Limb (tissue), 2 donors: ENCODE results near the gene ALCAM.
A peak's percentile ranks its signal among the peaks of the same experiment; 100 is the strongest.

ENCODE experiments used
- DNase-seq, 2 donors: peaks; one replicate each; pipeline ENCODE4 v3.0.0-alpha.2; 2016; ENCODE audit errors: extremely low spot score in 2 of 2

ALCAM gene

DNA sequence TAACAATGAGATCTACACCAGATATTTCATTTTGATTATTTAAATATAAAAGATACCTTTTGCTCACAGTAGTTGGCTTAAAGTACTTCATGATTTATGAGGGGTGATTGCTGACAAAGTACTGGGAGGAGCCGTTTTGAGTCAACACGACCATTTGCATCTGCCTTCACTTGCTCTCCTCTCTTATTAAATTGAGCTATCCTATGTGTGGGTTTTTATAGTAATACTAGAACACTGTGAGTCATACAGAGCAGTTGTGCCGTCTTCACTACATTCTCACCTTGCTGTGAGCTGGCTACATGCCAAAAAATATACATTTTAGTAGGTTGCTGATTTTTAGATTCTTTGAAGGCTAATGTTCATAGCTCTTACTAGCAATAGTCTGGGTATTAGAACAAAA lies 161.2 kb downstream of the ALCAM start:
- no peak for DNase-seq

DNA sequence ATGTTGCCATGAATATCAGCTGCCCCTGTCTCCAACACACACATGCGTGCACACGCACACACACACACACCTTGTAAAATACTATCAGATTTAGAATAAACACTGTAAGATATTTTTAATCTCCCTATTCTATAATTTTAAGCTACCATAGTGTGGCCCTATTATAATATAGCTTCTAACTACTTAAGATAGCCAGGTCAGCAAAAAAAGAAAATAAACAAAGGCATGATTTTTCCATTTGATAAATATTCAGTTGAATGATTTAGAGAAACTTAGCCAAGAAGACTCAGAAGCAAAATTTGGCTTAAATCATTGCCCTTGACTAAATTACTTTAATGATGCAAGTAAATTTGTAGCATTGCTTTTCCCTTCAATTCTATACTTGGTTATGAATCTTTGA lies 162.2 kb downstream of the ALCAM start:
- no peak for DNase-seq

DNA sequence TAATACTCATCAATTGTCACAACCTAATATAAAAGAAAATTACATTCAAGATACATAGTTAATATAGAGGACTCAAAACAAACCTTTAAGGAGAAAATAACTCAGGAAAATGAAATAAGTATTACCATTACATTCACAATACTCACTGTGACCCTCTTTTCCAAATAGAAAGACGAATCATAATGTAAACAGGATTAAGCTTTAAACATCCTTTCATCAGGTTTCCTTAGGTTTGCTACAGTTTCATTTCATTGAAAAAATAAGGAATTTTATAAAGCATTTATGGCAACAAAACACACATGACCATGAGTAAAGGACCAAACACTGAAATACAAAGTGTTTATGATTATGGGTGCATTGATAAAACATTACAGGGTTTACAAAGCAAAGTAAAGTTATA lies 162.7 kb downstream of the ALCAM start:
- no peak for DNase-seq

DNA sequence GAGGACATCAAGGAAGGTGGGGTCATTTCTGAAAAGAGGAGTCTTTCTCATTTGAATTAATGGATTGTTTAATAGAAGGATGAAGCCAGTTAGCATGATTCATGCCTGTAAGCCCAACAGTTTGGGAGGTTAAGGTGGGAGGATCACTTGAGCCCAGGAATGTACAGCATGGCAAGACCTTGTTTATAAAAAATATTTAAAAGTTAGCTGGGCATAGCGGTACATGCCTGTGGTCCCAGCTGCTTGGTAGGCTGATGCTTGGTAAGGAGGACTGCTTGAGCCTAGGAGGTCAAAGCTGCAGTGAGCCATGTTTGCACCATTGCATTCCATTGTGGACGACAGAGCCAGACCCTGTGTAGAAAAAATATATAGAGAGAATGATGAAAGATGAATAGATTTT lies 165.5 kb downstream of the ALCAM start:
- DNase-seq = no peak

DNA sequence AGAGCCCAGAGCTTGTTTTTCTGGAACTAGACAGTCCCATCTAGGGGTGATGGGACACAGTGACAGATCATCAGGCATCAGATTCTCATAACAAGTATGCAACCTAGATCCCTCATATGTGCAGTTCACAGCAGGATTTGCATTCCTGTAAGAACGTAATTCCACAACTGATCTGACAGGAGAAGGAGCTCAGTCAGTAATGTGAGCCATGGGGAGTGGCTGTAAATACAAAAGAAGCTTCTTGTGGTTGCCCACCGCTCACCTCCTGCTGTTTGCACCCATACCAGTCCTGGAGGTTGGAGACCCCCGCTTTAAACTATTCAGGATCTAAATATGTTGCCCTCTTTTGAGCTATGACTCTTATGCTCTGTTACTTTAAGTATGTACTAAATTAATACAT lies 167.3 kb downstream of the ALCAM start:
- DNase-seq = no peak

DNA sequence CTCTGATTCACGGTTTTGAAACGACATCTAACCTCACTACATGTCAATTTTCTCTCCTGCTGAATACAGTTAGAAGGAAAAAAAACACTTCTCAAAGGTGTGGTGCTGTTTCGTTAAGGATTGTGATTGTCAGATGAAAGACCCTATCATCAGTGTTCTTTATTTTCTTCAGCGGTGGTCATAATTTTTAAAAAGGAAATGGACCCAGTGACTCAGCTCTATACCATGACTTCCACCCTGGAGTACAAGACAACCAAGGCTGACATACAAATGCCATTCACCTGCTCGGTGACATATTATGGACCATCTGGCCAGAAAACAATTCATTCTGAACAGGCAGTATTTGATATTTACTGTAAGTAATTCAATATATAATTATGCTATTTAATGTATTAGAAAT lies 167.8 kb downstream of the ALCAM start:
- DNase-seq = no peak

DNA sequence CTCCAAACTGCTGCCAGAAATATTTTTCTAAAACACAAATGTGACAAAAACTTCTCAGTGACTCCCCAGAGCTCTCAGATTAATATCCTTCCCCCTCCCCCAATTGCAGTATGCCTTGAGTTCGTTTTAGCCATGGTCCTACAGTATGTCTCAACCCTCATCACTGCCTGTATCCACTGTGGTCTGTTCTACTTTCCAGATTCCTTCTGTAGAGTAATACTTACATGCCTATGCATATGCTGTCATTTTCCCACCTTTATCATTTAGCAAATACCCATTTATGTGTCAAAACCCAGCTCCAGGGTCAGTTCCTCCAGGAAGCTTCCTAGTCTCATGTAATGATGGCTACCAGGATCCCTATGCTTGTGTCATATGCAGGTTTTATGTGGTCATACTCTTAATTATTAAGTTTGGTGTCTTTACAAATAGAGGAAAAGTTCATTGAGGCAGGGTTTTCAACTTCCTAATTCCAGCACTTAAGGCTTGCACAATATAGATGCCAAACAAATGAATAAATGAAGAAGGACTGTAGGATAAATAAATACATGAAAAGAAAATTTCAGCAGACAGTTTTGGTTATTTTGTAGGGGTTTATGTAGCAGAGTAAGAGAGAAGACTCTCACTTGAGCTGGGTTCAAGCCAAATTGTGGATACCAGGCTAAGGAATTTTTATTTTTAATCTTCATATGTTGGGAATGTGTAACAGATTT lies 170.8 kb downstream of the ALCAM start:
- DNase-seq = no peak

DNA sequence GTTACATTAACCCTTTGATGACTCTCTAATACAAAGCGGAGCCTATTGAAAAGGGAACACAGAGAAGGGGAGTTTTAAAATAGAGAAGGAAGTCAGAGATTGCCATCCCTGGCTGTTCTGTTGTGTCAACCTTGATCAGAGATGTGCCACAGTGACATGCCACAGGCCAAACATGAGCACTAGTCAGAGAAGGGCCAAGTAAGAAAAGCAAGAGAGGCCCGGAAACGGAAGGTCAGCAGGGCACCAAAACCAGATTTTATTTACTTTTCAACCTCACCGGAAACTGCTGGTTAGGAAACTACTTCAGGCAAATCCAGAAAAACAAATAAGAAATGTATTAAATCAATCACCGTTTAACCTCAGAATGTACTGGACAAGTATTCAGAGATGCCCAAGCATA lies 171.8 kb downstream of the ALCAM start:
- DNase-seq = no peak

DNA sequence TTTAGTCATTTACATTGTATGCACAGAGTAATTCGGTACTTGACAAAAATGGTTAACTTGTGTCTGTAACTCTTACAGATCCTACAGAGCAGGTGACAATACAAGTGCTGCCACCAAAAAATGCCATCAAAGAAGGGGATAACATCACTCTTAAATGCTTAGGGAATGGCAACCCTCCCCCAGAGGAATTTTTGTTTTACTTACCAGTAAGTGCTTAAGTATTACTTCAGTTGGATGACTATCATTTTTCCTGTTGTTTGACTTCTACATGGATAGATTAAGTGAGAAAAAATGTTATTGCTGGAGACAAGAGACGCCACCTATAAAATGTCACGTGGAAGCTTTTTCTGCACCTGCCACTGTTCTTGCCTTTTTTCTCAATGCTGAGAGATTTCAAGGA lies 173.2 kb downstream of the ALCAM start:
- no peak for DNase-seq

DNA sequence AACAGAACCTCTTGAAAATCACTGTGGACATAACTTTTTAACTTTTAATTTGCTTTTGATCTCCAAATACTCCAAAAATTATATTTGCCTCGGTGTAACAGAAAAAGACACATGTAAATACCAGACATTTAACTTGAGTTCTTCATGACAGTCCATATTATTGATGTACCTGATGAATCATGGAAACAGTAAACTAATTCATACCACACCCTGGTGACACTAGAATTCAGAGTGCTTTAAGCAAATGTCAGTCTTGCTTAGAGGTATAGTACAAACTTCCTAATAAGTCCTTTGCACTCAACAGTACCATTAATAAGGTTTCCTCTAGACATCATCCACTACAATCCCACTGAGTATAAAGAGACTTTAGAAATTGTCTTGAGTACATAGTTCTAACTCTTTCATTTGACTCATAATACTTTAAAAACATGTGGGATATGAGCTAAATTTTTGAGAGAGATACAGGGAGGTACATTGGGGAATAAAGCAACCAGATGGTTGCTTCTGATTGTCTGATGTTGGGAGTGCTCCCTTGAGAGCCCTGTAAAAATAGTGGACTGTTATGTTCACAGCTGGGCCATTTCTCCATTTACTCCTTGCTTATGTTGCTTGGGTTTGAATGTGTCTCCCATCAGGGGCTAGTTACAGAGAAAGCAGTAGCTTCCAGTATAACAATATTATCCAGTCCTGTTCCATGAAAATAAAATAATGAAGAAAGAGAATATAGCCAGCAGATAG lies 175.7 kb downstream of the ALCAM start:
- no peak for DNase-seq

DNA sequence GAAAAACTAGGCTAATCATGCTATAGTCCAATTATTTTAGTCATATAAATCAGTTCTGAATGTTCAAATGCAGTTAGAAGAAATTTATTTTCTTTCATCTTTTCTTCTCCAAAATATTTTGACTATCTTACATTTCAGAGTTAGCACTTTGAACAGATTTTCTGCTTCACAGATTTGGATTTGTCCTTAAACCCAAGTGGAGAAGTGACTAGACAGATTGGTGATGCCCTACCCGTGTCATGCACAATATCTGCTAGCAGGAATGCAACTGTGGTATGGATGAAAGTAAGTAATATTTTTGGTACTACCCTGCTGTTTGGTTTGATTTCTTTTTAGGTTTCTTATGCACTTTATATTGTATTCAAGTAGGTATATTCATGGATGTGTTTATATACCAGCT lies 178.3 kb downstream of the ALCAM start:
- DNase-seq = no peak

DNA sequence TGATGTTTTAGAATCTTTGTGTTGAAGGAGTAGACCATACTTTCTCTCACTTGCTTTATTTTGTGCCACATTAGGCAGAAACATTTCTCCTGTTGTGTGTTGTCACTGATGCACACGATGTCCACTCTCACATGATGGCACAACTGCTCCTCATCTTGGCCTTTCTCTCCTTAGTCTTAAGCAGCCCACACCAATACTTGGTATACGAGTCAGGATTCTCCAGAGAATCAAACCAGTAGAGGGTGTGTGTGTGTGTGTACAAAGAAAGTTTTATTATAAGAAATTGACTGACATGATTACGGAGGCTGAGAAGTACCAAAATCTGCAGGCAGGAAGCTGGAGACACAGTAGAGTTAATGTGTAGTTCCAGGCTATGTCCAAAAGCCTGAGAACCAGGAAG lies 187.1 kb downstream of the ALCAM start:
- no peak for DNase-seq

DNA sequence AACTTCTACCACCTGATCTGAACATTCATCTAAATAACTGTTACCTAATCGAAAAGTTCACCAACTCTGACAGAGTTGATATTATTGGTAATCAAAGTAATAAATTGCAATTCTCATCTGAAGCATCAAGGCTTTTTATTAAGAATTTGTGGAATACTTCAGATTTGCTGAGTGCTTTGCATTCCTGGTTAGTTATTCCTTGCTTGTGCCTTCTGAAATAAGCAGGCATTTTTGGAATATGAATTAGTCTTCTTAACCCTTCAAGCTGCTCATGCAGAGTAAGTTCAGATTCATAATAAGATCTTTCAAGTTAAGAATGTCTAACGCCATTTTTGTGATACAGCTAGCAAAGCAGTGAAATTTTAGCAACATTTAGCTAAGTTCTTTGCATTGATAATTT lies 188.5 kb downstream of the ALCAM start:
- no peak for DNase-seq

DNA sequence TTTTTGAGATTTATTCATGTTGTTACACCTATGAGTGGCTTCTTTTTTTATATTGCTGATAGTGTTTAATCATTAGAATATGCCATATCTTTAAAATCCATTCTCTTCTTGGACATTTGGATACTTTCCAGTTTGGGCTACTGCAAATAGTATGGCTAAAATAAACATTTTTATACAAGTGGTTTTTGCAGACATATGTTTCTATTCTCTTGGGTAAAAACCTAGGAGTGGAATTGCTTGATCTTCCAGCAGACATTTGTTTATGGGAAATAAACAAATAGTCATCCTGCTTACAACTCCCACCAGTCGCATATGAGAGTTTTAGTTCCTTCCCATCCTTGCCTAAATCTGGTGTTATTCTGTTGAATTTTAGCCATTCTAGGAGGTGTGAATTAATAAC lies 193.1 kb downstream of the ALCAM start:
- no peak for DNase-seq

DNA sequence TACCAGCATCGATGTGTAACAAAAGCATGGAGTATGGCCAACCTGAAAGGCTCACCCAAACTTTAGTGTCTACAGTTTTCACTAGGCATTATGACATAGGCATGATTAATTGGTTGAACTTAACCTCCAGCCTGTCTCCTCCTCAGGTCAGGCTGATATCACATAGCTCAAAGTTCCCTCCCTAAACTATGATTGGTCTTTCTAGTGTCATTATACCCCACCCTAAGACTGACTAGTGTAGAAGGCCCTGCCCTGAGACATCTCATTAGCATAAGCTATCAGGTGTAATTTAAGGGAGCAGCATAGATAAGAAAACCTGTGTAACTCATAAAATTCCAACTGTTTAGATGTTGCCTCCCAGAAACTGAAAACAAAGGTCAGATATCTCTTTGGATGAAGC lies 195.2 kb downstream of the ALCAM start:
- DNase-seq = no peak

DNA sequence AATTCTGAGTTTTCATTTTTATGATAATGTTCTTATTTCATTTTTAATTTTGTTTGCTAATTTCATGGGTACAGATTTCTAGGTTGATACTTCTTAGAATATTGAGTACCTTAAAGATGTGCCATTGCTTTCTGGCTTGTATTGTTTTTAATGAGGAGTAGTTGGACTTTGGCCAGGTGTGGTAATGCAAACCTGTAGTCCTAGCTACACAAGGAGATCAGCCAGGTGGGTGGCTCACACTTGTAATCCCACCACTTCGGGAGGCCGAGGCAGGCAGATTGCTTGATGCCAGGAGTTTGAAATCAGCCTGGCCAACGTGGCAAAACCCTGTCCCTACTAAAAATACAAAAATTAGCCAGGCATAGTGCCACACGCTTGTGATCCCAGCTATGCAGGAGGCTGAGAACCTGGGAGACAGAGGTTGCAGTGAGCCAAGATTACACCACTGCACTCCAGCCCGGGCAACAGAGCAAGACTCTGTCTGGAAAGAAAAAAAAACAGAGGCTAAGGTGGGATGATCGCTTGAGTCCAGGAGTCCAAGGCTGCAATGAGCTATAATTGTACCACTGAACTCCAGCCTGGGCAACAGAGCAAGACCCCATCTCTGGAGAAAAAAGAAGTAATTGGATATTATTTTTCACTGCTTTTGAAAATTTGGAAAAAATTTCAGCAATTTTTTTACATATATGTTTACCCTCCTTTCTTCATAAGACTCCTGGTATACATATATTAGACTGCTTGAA lies 198.0 kb downstream of the ALCAM start:
- no peak for DNase-seq

DNA sequence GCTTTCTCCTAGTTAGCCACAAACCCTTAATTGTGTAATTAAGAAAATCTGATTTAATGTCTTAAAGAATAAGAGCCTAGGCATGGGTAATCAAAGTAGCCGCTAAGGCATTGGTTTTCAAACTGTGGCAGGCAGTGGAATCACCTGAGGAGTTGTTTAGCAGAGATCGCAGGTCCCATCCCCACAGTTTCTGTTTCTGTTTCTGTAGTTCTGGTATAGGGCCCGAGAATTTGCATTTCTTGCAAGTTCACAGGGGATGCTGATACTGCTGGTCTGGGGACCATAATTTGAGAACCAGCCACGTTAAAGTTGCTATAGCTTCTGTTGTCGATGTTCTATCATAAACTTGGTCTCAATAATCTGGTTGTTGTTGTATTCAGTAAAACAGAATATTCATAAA lies 204.3 kb downstream of the ALCAM start:
- no peak for DNase-seq

DNA sequence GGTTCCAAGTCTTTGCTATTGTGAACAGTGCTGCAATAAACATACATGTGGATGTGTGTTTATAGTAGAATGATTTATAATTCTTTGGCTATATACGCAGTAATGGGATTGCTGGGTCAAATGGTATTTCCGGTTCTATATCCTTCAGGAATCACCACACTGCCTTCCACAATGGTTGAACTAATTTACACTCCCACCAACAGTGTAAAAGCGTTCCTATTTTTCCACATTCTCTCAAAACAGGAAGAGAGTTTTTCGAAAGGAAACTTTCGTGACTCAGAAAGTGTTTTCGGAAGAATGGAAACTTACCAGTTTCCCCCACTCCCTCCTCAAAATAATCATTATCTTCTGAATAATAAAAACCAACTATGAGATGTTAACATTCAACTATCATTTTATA lies 205.8 kb downstream of the ALCAM start:
- no peak for DNase-seq

DNA sequence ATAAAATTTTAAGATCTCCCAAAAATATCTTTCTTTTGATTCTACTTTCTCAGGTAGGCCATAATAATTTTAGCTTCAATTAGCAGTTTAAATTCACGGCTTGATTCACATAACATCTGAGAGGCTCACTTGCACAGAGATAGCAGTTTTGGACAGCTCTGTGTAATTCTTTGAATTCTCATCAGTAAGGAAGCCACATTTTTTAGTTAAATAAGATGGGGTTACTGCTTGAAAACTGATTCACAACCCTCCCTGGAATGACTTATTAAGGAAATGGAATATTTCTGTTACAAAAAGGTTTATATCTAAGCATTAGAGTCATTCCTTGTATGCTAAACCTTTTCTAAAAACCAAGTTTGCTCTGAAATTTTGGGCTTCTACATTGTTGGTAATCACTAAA lies 212.7 kb downstream of the ALCAM start:
- DNase-seq = no peak

DNA sequence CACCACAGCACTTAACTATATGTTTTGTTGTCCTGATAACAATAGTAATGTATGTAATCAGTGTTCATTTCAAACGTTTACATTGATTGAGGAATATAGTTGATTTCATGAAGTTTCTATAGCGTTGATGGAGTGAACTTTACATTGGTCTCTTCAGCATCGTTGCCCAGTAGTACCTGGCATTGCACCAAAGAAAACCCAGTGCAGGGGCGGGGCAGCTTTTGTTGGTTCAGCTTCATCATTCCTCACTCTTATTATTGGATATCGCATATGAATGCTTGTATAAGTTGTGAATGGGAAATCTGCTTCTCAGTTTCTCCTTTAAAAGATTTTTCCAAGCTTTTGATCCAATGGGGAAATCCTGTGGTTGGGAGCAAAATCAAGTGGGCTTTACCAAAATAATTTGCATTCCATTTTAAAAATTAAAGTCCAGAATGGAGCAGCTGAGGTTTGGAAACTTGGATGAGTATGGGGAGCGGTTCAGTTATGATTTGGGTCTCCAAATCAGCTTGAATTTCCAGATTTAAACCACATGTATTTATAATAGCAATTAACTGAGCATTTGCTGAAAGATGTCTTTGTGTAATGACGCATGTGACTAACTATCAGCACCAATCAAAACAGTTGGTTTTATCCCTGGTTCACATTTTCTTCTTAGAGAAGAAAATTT lies 213.7 kb downstream of the ALCAM start:
- DNase-seq = peak; percentile 13 to 45

DNA sequence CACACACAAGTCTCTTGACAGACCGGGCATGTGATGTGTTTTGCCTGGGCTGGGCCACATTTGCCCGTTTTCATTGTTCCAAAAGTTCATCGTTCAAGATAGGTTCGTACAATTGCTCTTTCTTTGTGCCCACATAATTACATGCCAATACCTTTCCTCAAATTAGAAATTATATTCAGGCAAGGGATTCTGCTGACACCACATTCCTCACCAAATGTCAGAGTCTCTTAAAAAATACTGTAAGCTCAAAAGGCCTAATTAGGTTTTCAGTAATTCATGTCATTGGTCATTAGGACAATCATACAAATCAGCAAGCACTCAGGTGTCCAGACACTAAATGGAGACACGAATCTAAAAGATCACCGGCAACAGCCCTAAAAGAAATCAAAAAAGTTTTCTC lies 215.3 kb downstream of the ALCAM start:
- DNase-seq = no peak
